WTC11 (cell line): ENCODE measurements around the gene PISD. TPM values are rescaled to one million over a fixed set of nuclear protein-coding genes. Genes with fewer than 3 reads are reported as not detected.

ENCODE experiments used
- ATAC-seq: fragments of 200-7000 bp; cut with Tn5 transposase; 2 replicates; pipeline ENCODE4 v1.10.0; 2021; ENCODE audit warnings: mild to moderate bottlenecking, moderate library complexity
- CTCF ChIA-PET: fragments of 300-600 bp; sonication (Branson Sonifier 250); formaldehyde crosslinking; loops from one replicate; lab custom pipeline; 2021; ENCODE audit warnings: antibody characterized with exemption; lab: Charles Lee
- POLR2A ChIA-PET: fragments of 350-600 bp; sonication (Branson Sonifier 250); formaldehyde crosslinking; loops from one replicate; lab custom pipeline; 2021; ENCODE audit warnings: antibody characterized with exemption; lab: Charles Lee
- DNase-seq: peaks from one replicate; pipeline ENCODE4 v3.0.0; 2021; ENCODE audit warnings: low spot score
- H3K27ac Mint-ChIP-seq: 2 replicates; pipeline ENCODE4 v1.8.0; 2021; ENCODE audit warnings: mixed read lengths
- H3K27me3 Mint-ChIP-seq: 2 replicates; pipeline ENCODE4 v1.8.0; 2021; ENCODE audit warnings: low read depth, mild to moderate bottlenecking, moderate library complexity, mixed read lengths
- H3K36me3 Mint-ChIP-seq: 2 replicates; pipeline ENCODE4 v1.8.0; 2021; ENCODE audit warnings: mixed read lengths
- H3K4me1 Mint-ChIP-seq: 2 replicates; pipeline ENCODE4 v1.8.0; 2022; ENCODE audit warnings: mixed read lengths
- H3K4me3 Mint-ChIP-seq: 2 replicates; pipeline ENCODE4 v1.8.0; 2021; ENCODE audit warnings: mild to moderate bottlenecking, moderate library complexity, mixed read lengths
- H3K9me3 Mint-ChIP-seq: 2 replicates; pipeline ENCODE4 v1.8.0; 2021; ENCODE audit warnings: mixed read lengths
- ETV6 ChIP-seq: sonication (generic); formaldehyde crosslinking; IDR thresholded peaks from 2 replicates; pipeline ENCODE4 v1.8.1; 2022; ENCODE audit warnings: mild to moderate bottlenecking, missing genetic modification reagents
- FOXJ3 ChIP-seq: sonication (generic); formaldehyde crosslinking; IDR thresholded peaks from 2 replicates; pipeline ENCODE4 v1.9.0; 2021; ENCODE audit warnings: missing genetic modification reagents, mild to moderate bottlenecking, borderline replicate concordance
- GTF2I ChIP-seq: fragments of 250-450 bp; sonication (Bioruptor Pico); conservative IDR thresholded peaks from 2 replicates; pipeline ENCODE4 v1.4.0; 2021; ENCODE audit warnings: mild to moderate bottlenecking
- HMGA2 ChIP-seq: fragments of 250-450 bp; sonication (Bioruptor Pico); IDR thresholded peaks from 2 replicates; pipeline ENCODE4 v1.4.0; 2021; ENCODE audit warnings: mild to moderate bottlenecking, moderate library complexity
- OVOL2 ChIP-seq: fragments of 250-450 bp; sonication (Bioruptor Pico); IDR thresholded peaks from 2 replicates; pipeline ENCODE4 v1.9.0; 2021; ENCODE audit warnings: mild to moderate bottlenecking, borderline replicate concordance
- USF1 ChIP-seq: sonication (generic); formaldehyde crosslinking; IDR thresholded peaks from 2 replicates; pipeline ENCODE4 v1.8.0; 2022; ENCODE audit warnings: mild to moderate bottlenecking, missing genetic modification reagents
- ZBTB21 ChIP-seq: sonication (generic); formaldehyde crosslinking; IDR thresholded peaks from 2 replicates; pipeline ENCODE4 v1.8.1; 2023; ENCODE audit warnings: mild to moderate bottlenecking, missing genetic modification reagents, borderline replicate concordance
- ZNF121 ChIP-seq: sonication (generic); formaldehyde crosslinking; IDR thresholded peaks from 2 replicates; pipeline ENCODE4 v1.8.0; 2023; ENCODE audit warnings: missing genetic modification reagents
- ZNF263 ChIP-seq: sonication (generic); formaldehyde crosslinking; IDR thresholded peaks from 2 replicates; pipeline ENCODE4 v1.8.1; 2022; ENCODE audit warnings: low read depth, mild to moderate bottlenecking, moderate library complexity, missing genetic modification reagents
- ZNF317 ChIP-seq: sonication (generic); formaldehyde crosslinking; IDR thresholded peaks from 2 replicates; pipeline ENCODE4 v1.8.1; 2023; ENCODE audit warnings: low read depth, mild to moderate bottlenecking, moderate library complexity, missing genetic modification reagents, borderline replicate concordance
- ZNF396 ChIP-seq: fragments of 250-450 bp; sonication (Bioruptor Pico); IDR thresholded peaks from 2 replicates; pipeline ENCODE4 v1.8.0; 2021; ENCODE audit warnings: mild to moderate bottlenecking, moderate library complexity, borderline replicate concordance
- ZNF416 ChIP-seq: fragments of 250-450 bp; sonication (Bioruptor Pico); IDR thresholded peaks from 2 replicates; pipeline ENCODE4 v1.9.0; 2021; ENCODE audit warnings: mild to moderate bottlenecking, inconsistent platforms
- total RNA-seq: library from RNA; stranded (reverse); gene quantifications from 3 replicates; pipeline ENCODE4 v1.2.3, GENCODE V29; 2021
- TF ChIP-seq, protein P1 (sequence below): fragments of 250-450 bp; sonication (Bioruptor Pico); IDR thresholded peaks from 2 replicates; pipeline ENCODE4 v1.9.0; 2021; ENCODE audit warnings: mild to moderate bottlenecking, borderline replicate concordance
- TF ChIP-seq, protein P2 (sequence below): sonication (generic); formaldehyde crosslinking; IDR thresholded peaks from 2 replicates; pipeline ENCODE4 v1.8.0; 2022; ENCODE audit warnings: mild to moderate bottlenecking, missing genetic modification reagents
- TF ChIP-seq, protein P3 (sequence below): sonication (generic); formaldehyde crosslinking; IDR thresholded peaks from 2 replicates; pipeline ENCODE4 v1.8.1; 2022; ENCODE audit warnings: missing genetic modification reagents, borderline replicate concordance
- TF ChIP-seq, protein P4 (sequence below): sonication (generic); formaldehyde crosslinking; conservative IDR thresholded peaks from 2 replicates; pipeline ENCODE4 v1.8.1; 2023; ENCODE audit warnings: mild to moderate bottlenecking, low read depth, missing genetic modification reagents, moderate library complexity

The PISD gene
- total RNA-seq, 1 experiment from 2014 or later, result 55.7 TPM

- TF ChIP-seq, protein P1, sequence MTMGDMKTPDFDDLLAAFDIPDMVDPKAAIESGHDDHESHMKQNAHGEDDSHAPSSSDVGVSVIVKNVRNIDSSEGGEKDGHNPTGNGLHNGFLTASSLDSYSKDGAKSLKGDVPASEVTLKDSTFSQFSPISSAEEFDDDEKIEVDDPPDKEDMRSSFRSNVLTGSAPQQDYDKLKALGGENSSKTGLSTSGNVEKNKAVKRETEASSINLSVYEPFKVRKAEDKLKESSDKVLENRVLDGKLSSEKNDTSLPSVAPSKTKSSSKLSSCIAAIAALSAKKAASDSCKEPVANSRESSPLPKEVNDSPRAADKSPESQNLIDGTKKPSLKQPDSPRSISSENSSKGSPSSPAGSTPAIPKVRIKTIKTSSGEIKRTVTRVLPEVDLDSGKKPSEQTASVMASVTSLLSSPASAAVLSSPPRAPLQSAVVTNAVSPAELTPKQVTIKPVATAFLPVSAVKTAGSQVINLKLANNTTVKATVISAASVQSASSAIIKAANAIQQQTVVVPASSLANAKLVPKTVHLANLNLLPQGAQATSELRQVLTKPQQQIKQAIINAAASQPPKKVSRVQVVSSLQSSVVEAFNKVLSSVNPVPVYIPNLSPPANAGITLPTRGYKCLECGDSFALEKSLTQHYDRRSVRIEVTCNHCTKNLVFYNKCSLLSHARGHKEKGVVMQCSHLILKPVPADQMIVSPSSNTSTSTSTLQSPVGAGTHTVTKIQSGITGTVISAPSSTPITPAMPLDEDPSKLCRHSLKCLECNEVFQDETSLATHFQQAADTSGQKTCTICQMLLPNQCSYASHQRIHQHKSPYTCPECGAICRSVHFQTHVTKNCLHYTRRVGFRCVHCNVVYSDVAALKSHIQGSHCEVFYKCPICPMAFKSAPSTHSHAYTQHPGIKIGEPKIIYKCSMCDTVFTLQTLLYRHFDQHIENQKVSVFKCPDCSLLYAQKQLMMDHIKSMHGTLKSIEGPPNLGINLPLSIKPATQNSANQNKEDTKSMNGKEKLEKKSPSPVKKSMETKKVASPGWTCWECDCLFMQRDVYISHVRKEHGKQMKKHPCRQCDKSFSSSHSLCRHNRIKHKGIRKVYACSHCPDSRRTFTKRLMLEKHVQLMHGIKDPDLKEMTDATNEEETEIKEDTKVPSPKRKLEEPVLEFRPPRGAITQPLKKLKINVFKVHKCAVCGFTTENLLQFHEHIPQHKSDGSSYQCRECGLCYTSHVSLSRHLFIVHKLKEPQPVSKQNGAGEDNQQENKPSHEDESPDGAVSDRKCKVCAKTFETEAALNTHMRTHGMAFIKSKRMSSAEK (CRISPR knock-in tag), result no peak
- TF ChIP-seq FOXJ3 (CRISPR knock-in tag), result no peak
- no peak for TF ChIP-seq ZNF263 (CRISPR knock-in tag)
- TF ChIP-seq ETV6 (CRISPR knock-in tag), result no peak
- no peak for TF ChIP-seq ZBTB21 (CRISPR knock-in tag)
- TF ChIP-seq, protein P2, sequence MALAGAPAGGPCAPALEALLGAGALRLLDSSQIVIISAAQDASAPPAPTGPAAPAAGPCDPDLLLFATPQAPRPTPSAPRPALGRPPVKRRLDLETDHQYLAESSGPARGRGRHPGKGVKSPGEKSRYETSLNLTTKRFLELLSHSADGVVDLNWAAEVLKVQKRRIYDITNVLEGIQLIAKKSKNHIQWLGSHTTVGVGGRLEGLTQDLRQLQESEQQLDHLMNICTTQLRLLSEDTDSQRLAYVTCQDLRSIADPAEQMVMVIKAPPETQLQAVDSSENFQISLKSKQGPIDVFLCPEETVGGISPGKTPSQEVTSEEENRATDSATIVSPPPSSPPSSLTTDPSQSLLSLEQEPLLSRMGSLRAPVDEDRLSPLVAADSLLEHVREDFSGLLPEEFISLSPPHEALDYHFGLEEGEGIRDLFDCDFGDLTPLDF (CRISPR knock-in tag), result no peak
- no peak for TF ChIP-seq OVOL2
- TF ChIP-seq, protein P3, sequence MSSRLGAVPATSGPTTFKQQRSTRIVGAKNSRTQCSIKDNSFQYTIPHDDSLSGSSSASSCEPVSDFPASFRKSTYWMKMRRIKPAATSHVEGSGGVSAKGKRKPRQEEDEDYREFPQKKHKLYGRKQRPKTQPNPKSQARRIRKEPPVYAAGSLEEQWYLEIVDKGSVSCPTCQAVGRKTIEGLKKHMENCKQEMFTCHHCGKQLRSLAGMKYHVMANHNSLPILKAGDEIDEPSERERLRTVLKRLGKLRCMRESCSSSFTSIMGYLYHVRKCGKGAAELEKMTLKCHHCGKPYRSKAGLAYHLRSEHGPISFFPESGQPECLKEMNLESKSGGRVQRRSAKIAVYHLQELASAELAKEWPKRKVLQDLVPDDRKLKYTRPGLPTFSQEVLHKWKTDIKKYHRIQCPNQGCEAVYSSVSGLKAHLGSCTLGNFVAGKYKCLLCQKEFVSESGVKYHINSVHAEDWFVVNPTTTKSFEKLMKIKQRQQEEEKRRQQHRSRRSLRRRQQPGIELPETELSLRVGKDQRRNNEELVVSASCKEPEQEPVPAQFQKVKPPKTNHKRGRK, result no peak
- TF ChIP-seq ZNF121, result no peak
- no peak for TF ChIP-seq HMGA2 (CRISPR knock-in tag)
Observed at GRCh38 chr22:31619611-31620300, 42.3 kb downstream of the PISD start (continued).

DNA sequence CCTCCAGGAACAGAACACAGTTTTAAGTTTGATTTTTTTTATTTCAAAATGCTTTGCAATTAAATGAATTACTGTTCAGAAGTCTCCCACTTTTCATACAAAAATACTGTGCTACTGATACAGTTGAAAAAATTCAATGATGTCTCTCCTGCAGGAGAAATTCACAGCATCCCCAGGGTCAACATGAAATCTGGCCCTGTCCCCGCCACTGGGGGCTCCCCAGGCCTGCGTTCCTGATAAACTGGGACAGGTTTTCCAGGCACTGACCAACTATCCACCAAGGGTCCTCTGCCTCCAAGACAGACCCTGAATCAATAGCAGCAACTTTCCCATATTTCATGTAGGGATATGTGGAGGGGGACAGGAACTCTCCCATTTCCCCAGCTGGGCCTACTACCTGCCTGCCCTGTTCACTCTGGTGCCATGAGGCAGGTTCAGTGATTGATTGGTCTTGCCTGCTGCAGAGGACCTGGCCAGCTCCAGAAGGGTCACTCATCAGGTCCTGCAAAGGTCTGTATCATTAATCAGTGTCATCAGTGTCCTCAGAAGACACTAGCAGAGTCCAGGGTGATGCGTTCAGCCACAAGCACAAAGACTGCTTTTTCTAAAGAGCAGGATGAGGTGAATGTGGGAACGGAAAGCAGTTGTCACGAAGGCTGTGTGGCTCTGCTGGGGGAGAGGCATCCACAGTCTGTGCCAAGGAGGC, 43.4 kb downstream of the PISD start:
- Mint-ChIP-seq H3K36me3 (peaks cover 24% of the 10 kb centered on the region), H3K27me3 (no peaks in the 10 kb centered on the region), H3K4me1 (no peaks in the 10 kb centered on the region), H3K9me3 (no peaks in the 10 kb centered on the region), H3K4me3 (no peak overlapping the region), H3K27ac (no peak overlapping the region; the same call in 1 of the 2 replicates)
- DNase-seq (no peak), ATAC-seq (no peak)
- TF ChIP-seq ZNF121 (peak; percentile 31; the same call in 1 of the 2 replicates), GTF2I (CRISPR knock-in tag) (no peak)
- POLR2A ChIA-PET, result no interaction called here
- CTCF ChIA-PET, result no interaction called here

- Mint-ChIP-seq H3K27me3 (no peaks in the 10 kb centered on the region), H3K4me3 (no peak overlapping the region), H3K4me1 (no peaks in the 10 kb centered on the region), H3K27ac (no peak overlapping the region), H3K9me3 (no peaks in the 10 kb centered on the region), H3K36me3 (peaks cover 24% of the 10 kb centered on the region)
- ChIA-PET CTCF (interaction anchor here (1.0 kb wide), 1 partner anchor 352 kb away, joined by 3 read pairs; no protein-coding TSS in a partner anchor), POLR2A (no interaction called here)
- ATAC-seq (no peak), DNase-seq (no peak)
- TF ChIP-seq ZBTB21 (CRISPR knock-in tag) (no peak), HMGA2 (CRISPR knock-in tag) (no peak), ZNF317 (no peak), ZNF396 (CRISPR knock-in tag) (no peak), USF1 (CRISPR knock-in tag) (no peak), ZNF416 (CRISPR knock-in tag) (no peak)
- TF ChIP-seq, protein P4, sequence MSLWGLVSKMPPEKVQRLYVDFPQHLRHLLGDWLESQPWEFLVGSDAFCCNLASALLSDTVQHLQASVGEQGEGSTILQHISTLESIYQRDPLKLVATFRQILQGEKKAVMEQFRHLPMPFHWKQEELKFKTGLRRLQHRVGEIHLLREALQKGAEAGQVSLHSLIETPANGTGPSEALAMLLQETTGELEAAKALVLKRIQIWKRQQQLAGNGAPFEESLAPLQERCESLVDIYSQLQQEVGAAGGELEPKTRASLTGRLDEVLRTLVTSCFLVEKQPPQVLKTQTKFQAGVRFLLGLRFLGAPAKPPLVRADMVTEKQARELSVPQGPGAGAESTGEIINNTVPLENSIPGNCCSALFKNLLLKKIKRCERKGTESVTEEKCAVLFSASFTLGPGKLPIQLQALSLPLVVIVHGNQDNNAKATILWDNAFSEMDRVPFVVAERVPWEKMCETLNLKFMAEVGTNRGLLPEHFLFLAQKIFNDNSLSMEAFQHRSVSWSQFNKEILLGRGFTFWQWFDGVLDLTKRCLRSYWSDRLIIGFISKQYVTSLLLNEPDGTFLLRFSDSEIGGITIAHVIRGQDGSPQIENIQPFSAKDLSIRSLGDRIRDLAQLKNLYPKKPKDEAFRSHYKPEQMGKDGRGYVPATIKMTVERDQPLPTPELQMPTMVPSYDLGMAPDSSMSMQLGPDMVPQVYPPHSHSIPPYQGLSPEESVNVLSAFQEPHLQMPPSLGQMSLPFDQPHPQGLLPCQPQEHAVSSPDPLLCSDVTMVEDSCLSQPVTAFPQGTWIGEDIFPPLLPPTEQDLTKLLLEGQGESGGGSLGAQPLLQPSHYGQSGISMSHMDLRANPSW (CRISPR knock-in tag), result no peak
Observed at GRCh38 chr22:31618057-31618456, 44.0 kb downstream of the PISD start.
